Measurements from ENCODE around the gene FAM98C.

DNA sequence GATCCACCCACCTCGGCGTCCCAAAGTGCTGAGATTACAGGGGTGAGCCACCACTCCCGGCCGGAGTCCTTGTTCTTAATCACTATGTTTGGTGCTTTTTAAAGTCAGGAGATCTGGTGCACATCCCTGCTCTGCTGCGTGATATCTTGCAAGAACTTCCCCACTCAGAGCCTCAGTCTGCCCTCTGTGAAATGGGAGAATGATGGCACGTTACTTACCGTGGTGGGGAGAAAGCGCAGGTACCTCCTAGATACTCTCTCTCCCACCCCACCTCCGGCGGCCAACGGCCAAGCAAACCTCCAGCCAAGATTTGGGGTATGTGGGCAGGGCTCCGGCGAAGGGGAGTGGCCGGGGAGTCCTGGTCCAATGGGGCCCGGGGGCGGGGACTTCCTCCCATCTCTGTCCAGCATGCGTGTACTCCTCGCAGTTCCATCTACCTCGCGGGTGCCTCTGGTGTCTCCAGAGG, 30.4 kb downstream of the FAM98C start, which contains the start of gene RYR1:
- TF ChIP-seq CTCF (IDR thresholded peaks at IDR 0.05; ENCODE audit: low read depth, low read length) (no peak), EZH2phosphoT487 (IDR thresholded peaks at IDR 0.05; ENCODE audit: low read depth) (no peak)

Measured in OCI-LY3 (cell line).